Left renal pelvis (tissue), 4 donors: ENCODE measurements around the gene PPP1R3G. TPM values are rescaled to one million over a fixed set of nuclear protein-coding genes. Genes with fewer than 3 reads are reported as not detected.

Source experiments
- DNase-seq, 4 donors: peaks; one replicate each; pipeline ENCODE4 v3.0.0-alpha.2; 2013; ENCODE audit warnings: low read depth in 4 of 4, low spot score in 3 of 4
- polyA plus RNA-seq, 4 donors: library from polyadenylated mRNA; unstranded; fragments of 120-200 nt; gene quantifications; one replicate each; pipeline ENCODE4 v1.2.1, GENCODE V29; 2013; ENCODE audit not compliant: insufficient read length in 4 of 4

The PPP1R3G gene
- polyA plus RNA-seq, 4 donors = 2.0 to 2.4 (median 2.3) TPM

GRCh38 chr6:5091210-5092069, 6.3 kb downstream of the PPP1R3G start:
- no peak for DNase-seq

- no peak for DNase-seq
These were observed 8.3 kb downstream of the PPP1R3G start for GRCh38 chr6:5093231-5094015.

GRCh38 chr6:5094327-5094726, 9.2 kb downstream of the PPP1R3G start:
- no peak for DNase-seq

GRCh38 chr6:5095236-5095635, 10.1 kb downstream of the PPP1R3G start:
- DNase-seq = no peak

- DNase-seq = no peak
These were observed 11.3 kb downstream of the PPP1R3G start for GRCh38 chr6:5096482-5096881.

- DNase-seq = no peak
These were observed 13.5 kb downstream of the PPP1R3G start for GRCh38 chr6:5098501-5099270.

- no peak for DNase-seq
These were observed 14.4 kb downstream of the PPP1R3G start for GRCh38 chr6:5099537-5099936.

GRCh38 chr6:5100806-5101205, 15.7 kb downstream of the PPP1R3G start:
- no peak for DNase-seq

GRCh38 chr6:5102267-5102970, 17.3 kb downstream of the PPP1R3G start:
- DNase-seq = no peak

- DNase-seq = no peak
These were observed 18.1 kb downstream of the PPP1R3G start for GRCh38 chr6:5103250-5103649.

GRCh38 chr6:5104667-5105066, 19.5 kb downstream of the PPP1R3G start:
- DNase-seq = no peak

GRCh38 chr6:5105146-5105545, 20.0 kb downstream of the PPP1R3G start:
- DNase-seq = no peak

GRCh38 chr6:5107341-5107740, 22.2 kb downstream of the PPP1R3G start:
- no peak for DNase-seq

- no peak for DNase-seq
These were observed 22.9 kb downstream of the PPP1R3G start for GRCh38 chr6:5108068-5108467.

- DNase-seq = no peak
These were observed 23.5 kb downstream of the PPP1R3G start for GRCh38 chr6:5108536-5109150.

- no peak for DNase-seq
These were observed 24.3 kb downstream of the PPP1R3G start for GRCh38 chr6:5109436-5109835.

GRCh38 chr6:5110246-5110645, 25.1 kb downstream of the PPP1R3G start:
- DNase-seq = no peak

GRCh38 chr6:5111626-5112025, 26.5 kb downstream of the PPP1R3G start:
- DNase-seq = no peak

- DNase-seq = no peak
These were observed 27.1 kb downstream of the PPP1R3G start for GRCh38 chr6:5112066-5112799.
